Erythroblast (primary cell): Measurements from ENCODE around the gene PCDHB11.
"Not testable (repeated sequence)": the region's sequence is repeated elsewhere in the genome, so short reads cannot be mapped to it uniquely, and the experiment has no call there.

Experiments used
- GATA1 ChIP-seq: IDR thresholded peaks from 2 replicates; pipeline ENCODE4 v1.6.1; 2011; ENCODE audit warnings: low read depth, mild to moderate bottlenecking, control low read depth, low read length, moderate library complexity
- POLR2A ChIP-seq: IDR thresholded peaks from 2 replicates; pipeline ENCODE4 v1.6.1; 2011; ENCODE audit warnings: mild to moderate bottlenecking, low read length

DNA sequence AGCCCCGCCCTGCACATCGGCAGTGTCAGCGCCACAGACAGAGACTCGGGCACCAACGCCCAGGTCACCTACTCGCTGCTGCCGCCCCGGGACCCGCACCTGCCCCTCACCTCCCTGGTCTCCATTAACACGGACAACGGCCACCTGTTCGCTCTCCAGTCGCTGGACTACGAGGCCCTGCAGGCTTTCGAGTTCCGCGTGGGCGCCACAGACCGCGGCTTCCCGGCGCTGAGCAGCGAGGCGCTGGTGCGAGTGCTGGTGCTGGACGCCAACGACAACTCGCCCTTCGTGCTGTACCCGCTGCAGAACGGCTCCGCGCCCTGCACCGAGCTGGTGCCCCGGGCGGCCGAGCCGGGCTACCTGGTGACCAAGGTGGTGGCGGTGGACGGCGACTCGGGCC, 47.5 kb downstream of the PCDHB11 start:
- TF ChIP-seq POLR2A, GATA1: not testable (repeated sequence)
